Embryonic facial prominence (tissue), 1 donor: ENCODE data around the gene TBC1D22A.

Experiments
- DNase-seq: peaks from one replicate; pipeline ENCODE4 v3.0.0-alpha.2; 2016; ENCODE audit errors: extremely low spot score

TBC1D22A gene

GRCh38 chr22:47011859-47012258, 249.4 kb downstream of the TBC1D22A start:
- no peak for DNase-seq

- no peak for DNase-seq
These were observed 250.3 kb downstream of the TBC1D22A start for GRCh38 chr22:47012589-47013370.

- no peak for DNase-seq
These were observed 251.6 kb downstream of the TBC1D22A start for GRCh38 chr22:47013861-47014635.

DNA sequence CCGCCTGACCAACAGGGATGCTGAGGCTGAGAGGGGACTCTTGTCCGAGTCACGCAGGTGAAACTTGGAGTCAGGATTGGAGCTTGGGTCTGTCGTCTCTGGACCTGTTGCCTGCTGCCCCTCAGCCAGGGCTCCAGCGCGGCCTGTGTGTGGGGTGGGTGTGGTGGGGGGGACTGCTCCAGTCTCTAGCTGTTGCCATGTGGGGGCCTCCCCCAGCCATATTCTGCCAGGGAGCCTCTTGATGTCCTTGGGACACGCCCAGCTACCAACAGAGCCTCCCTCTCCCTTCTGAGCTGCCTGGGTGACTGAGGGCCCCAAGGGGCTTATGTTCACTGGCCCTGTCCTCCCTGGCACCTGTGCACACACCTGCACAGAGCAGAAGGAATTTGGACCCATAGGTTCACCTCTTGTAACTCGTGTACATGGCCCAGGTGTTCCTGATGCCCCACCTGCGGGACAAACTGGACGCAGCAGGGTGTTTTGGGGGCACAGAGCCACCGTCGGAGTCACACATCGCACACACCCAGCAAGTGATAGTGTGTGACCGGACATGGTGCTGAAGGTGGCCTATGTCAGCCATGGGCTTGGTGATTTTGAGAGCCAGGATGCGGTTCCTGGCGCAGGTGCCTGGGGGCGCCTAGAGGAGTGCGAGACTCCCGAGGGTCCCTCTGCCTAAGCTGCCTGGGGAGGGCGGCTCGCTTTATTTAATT, 252.3 kb downstream of the TBC1D22A start:
- no peak for DNase-seq

DNA sequence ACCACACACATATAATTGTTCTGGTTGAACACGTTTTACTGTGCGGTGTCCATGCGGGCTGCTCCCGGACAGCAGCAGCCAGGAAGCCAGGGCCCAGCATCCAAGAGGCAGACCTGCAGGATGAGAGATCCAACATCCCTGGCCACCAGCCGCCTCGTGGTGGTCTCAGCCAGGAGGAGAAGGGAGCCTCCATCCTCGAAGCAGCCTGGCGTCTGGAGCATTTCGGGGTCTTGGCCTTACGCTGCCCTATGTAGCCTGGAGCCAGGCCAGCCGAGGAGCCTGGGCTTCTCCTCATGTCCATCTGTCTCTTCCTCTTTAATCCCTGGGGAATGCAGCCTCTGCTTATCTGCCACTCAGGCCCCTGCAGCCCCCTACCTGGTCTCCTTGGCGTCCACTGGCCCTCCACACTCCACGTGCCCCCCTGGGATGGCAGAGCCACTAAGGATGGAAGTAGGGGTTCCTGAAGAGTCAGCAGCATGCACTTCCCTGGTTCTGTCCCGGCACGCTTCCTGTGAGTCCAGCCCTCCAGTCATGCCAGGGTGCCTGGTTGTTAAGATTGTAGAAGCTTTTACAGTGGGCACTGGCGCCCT, 253.2 kb downstream of the TBC1D22A start:
- no peak for DNase-seq

DNA sequence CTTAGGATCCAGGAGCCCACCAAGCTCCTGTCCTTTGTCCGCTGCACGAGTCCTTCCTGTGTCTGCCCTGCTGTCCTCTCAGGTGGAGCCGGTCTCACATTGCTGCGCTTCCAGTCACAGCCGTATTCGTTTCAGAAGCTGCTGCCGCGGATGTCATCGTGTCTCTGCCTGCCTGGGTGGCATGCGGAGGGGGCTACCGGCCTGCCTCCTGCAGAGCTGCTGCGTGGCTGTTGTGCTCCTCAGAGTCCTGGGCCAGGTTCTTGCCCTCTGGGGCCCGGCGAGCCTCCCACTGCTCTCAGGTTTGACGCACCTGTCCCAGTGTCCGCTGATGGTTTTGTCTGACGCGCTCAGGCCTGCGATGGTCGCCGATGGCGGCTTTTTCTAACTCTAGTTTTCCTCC, 254.2 kb downstream of the TBC1D22A start:
- DNase-seq = no peak

DNA sequence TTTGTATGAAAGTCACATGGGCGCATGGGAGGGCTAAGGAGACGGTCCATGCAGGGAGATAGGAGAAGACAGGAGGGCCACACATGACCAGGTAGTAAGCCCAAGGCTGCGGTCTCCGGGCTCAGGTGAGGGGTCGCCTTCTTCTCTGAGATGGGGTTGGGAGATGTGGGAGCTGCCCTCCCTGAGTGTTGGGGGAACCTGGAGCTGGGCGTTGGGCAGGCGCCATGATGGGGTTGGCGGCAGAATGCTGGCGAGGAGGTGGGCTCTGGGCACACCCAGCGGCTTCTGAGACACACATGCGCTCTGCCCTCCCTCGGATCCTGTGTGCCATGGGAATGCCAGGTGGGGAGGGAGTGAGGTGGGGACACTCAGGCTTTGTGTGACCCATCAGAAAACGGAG, 254.8 kb downstream of the TBC1D22A start:
- no peak for DNase-seq

GRCh38 chr22:47018010-47018910, 255.8 kb downstream of the TBC1D22A start:
- DNase-seq = no peak

- no peak for DNase-seq
These were observed 256.8 kb downstream of the TBC1D22A start for GRCh38 chr22:47019012-47019790.

DNA sequence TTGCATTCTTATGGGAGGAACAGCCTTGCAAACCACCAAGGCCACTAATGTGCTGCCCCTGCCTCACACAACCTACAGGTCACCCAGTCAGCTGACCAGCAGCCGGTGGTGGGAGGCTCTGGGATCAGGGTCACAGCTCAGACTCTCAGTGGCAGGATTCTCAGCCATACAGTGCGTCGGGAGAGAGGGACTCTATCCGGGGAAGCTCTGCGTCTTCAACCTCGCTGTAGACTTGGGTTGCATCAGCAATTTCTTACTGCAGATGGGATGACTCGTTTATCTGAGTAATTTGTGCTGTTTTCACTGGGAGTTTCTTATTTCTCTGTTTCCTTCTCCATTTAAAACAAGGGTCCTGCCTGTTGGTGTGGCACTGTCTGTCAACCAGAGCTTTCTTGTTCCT, 257.7 kb downstream of the TBC1D22A start:
- DNase-seq = no peak

DNA sequence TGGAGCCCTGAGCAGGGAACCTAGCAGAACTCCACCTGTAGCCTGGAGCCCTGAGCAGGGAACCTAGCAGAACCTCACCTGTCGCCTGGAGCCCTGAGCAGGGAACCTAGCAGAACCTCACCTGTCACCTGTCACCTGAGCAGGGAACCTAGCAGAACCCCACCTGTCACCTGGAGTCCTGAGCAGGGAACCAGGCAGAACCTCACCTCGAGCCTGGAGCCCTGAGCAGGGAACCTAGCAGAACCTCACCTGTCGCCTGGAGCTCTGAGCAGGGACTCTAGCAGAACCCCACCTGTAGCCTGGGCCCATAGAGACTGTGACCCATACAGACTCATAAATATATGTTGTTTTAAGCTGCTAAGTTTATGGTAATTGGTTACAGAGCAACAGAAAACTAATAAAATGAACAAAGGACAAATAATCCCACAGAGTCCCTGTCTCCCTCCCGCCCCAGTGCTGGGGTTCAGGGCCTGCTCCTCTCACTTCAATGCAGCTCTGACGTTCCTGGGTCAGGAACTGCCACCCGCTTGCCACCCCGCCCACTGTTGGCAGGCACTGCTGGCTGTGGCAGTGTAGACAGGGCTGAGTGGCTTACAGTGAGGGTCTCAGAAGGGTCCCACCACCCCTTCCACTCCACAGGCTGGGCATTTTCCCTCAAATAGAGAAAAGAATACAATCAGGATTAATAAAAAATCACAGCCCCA, 259.1 kb downstream of the TBC1D22A start:
- no peak for DNase-seq

DNA sequence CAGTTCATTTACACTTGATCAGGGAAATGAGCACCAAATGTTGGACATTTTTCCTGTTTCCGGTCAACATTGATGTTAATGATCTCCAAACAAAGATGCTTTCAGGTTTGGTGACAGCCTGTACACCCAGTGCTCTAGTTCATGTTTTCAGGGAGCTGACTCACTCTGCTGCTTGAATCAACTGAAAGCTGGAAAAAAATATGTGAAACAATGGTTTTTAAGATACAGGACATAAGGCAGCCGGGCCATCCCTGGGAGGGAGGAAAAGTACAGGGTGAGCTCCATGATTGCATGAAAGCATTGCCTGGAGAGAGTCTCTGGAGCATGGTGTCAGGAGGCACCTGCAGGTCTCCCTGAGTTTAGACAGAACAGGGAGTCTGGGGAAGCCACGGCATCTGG, 259.6 kb downstream of the TBC1D22A start:
- DNase-seq = no peak

DNA sequence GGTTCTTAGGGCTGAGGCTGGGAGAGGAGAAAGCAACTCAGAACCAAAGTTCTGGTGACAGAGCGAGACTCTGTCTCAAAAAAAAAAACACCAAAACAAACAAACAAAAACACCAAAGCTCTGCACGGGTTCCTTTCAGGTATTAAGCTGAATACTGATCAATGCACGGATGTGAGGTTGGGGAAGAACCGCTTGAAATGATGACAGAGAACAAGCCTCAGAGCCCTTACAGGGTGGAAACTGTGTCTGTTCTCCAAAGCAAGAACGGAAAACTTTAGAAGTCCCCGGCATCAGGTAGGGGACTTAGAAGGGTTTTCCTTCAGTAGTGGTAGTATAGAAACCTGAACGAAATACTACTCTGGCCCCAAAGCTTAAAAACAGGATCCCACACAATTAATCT, 260.0 kb downstream of the TBC1D22A start:
- no peak for DNase-seq

GRCh38 chr22:47023871-47024270, 261.4 kb downstream of the TBC1D22A start:
- DNase-seq = no peak

GRCh38 chr22:47027766-47028165, 265.3 kb downstream of the TBC1D22A start:
- DNase-seq = no peak

- no peak for DNase-seq
These were observed 267.0 kb downstream of the TBC1D22A start for GRCh38 chr22:47029244-47030074.

DNA sequence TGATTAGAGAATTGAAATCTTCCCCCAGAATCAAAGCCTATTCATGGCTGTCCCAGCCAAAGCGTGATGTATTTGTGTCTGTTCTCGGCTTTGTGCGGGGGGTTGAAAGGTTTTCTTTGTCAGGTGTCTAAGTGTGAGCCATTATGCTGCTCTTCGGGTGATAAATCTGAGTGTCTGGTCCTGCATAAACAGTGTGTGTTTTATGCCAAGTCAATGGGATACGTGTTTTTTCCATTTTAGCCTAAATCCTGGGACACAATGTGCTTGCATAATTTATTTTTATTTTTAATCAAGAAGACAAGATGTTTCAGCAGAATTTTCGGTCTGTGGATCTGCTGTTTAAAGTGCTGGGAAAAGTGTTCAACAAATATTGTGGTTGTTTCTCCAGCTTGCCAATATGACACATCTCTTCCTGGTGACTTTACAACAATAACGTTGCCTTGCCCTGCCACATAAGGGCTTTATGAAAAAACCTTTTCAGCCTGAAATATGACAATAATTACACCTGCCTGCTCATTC, 267.8 kb downstream of the TBC1D22A start:
- no peak for DNase-seq

DNA sequence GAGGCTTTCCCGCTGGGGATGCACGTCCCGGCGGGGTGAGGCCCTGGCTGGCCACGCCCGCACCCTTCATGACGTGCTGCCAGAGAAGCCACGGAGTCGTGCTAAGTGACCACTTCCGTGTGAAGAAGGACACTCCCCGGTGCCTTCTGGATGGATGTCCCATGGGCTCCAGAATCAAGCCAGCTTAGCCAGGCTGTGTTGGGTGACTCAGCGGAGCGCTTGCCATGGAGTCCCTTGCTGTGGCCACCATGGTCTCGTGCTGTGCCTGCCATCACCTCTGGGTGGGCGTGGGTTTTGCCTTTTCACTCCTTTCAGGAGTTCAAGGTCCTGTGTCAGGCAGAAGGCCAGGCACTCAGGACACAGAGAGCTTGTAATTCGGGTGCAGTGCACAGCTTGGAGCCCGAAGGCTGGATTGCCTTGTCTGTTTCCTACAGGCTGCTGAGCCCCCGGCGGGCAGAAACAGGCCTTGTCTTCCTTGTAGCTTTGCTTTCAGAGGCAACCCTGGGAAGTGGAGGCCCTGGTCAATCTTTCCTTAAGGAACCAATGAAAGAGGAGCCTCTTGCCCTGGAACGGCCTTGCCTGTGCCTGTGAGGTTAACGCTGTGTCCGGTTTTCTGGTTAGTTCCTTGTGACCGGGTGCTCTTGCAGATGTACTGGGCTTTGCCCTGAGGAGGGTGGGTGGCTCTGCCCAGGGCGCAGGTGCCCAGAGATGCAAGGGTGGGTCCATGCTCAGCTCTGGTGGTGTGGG, 268.6 kb downstream of the TBC1D22A start:
- DNase-seq = no peak
